H1 (cell line): ENCODE results near the gene LRRC27. TPM values are rescaled to one million over a fixed set of nuclear protein-coding genes. Genes with fewer than 3 reads are reported as not detected.

ENCODE experiments used
- CTCF ChIA-PET: fragments of 300-600 bp; sonication (Branson Sonifier 250); formaldehyde crosslinking; loops from one replicate; lab custom pipeline; 2021; ENCODE audit not compliant: partially characterized antibody; lab: Charles Lee
- POLR2A ChIA-PET: fragments of 300-600 bp; sonication (Branson Sonifier 250); formaldehyde crosslinking; loops from one replicate; lab custom pipeline; 2021; ENCODE audit warnings: inconsistent platforms; ENCODE audit not compliant: partially characterized antibody; lab: Charles Lee
- DNase-seq, 2 experiments: peaks; one replicate each; pipeline versions ENCODE4 v3.0.0 to v3.0.0-alpha.2; 2010 to 2022; ENCODE audit warnings: low spot score in 2 of 2, low read depth in 1 of 2, mixed read lengths in 1 of 2
- FAIRE-seq: peaks from 2 replicates; lab custom pipeline; 2011; peaks lifted over from hg19 to GRCh38; lab: Jason Lieb, UNC
- H2AFZ ChIP-seq: 2 replicates; pipeline ENCODE4 v1.8.1; 2012; ENCODE audit warnings: low read length, inconsistent platforms
- H2AK5ac ChIP-seq: 2 replicates; pipeline ENCODE4 v1.6.1; 2013; ENCODE audit warnings: low read depth, low read length
- H2BK120ac ChIP-seq: replicated peaks from 2 replicates; pipeline ENCODE3; 2013; ENCODE audit warnings: low read depth, low read length, inconsistent platforms
- H2BK12ac ChIP-seq: 2 replicates; pipeline ENCODE4 v1.6.1; 2013; ENCODE audit warnings: low read depth, low read length
- H2BK15ac ChIP-seq: 2 replicates; pipeline ENCODE4 v1.6.1; 2013; ENCODE audit warnings: low read length
- H2BK20ac ChIP-seq: 2 replicates; pipeline ENCODE4 v1.6.1; 2013; ENCODE audit warnings: low read length
- H2BK5ac ChIP-seq: 2 replicates; pipeline ENCODE4 v1.6.1; 2013; ENCODE audit warnings: low read depth, low read length
- H3K14ac ChIP-seq: 2 replicates; pipeline ENCODE4 v1.6.1; 2013; ENCODE audit warnings: inconsistent platforms; ENCODE audit not compliant: insufficient read length
- H3K18ac ChIP-seq: 2 replicates; pipeline ENCODE4 v1.6.1; 2013; ENCODE audit warnings: low read length; ENCODE audit errors: extremely low read depth
- H3K23ac ChIP-seq: 2 replicates; pipeline ENCODE4 v1.6.1; 2013; ENCODE audit warnings: inconsistent platforms; ENCODE audit not compliant: insufficient read length
- H3K23me2 ChIP-seq: 2 replicates; pipeline ENCODE4 v1.6.1; 2013; ENCODE audit warnings: low read depth, low read length
- H3K27ac ChIP-seq: 2 replicates; pipeline ENCODE4 v1.6.1; 2011; ENCODE audit warnings: low read depth, low read length, inconsistent platforms
- H3K27me3 ChIP-seq, 4 experiments: replicated peaks in 1 of 4; 1 replicate in 1 of 4; 2 replicates in 3 of 4; pipeline versions ENCODE4 v1.6.1 to v1.8.1; 2011 to 2013; ENCODE audit warnings: low read length in 3 of 4, mild to moderate bottlenecking in 3 of 4, inconsistent platforms in 2 of 4, mixed read lengths in 2 of 4, moderate library complexity in 1 of 4; ENCODE audit not compliant: control insufficient read depth in 3 of 4, insufficient read depth in 3 of 4; ENCODE audit errors: extremely low read depth in 1 of 4
- H3K36me3 ChIP-seq, 4 experiments: 2 replicates each; pipeline versions ENCODE4 v1.6.1 to v1.8.1; 2011 to 2013; ENCODE audit warnings: mild to moderate bottlenecking in 4 of 4, low read length in 3 of 4, moderate library complexity in 2 of 4, control low read depth in 1 of 4, inconsistent platforms in 1 of 4; ENCODE audit not compliant: insufficient read depth in 4 of 4, control insufficient read depth in 2 of 4
- H3K4ac ChIP-seq: replicated peaks from 2 replicates; pipeline ENCODE3; 2013; ENCODE audit warnings: low read length, low read depth, mixed read lengths, inconsistent platforms; ENCODE audit not compliant: insufficient read length
- H3K4me1 ChIP-seq, 4 experiments: replicated peaks in 1 of 4; 1 replicate in 1 of 4; 2 replicates in 3 of 4; pipeline versions ENCODE4 v1.6.1 to v1.8.1; 2011 to 2013; ENCODE audit warnings: low read length in 3 of 4, inconsistent platforms in 2 of 4, mixed read lengths in 1 of 4; ENCODE audit not compliant: insufficient read depth in 4 of 4, control insufficient read depth in 3 of 4
- H3K4me2 ChIP-seq, 2 experiments: 2 replicates each; pipeline versions ENCODE4 v1.6.1 to v1.8.1; 2011 to 2013; ENCODE audit warnings: low read depth in 2 of 2, low read length in 2 of 2, control low read depth in 1 of 2, inconsistent platforms in 1 of 2, mild to moderate bottlenecking in 1 of 2; ENCODE audit not compliant: insufficient read depth in 1 of 2
- H3K4me3 ChIP-seq, 4 experiments: fragments of 200-600, 300-600 bp in 1 of 4; sonication (generic), shearing (Covaris generic), sonication (Bioruptor Twin) in 1 of 4; 2 replicates each; pipeline versions ENCODE4 v1.5.1 to v1.8.1; 2011 to 2016; ENCODE audit warnings: low read length in 4 of 4, low read depth in 3 of 4, control low read depth in 2 of 4, inconsistent platforms in 2 of 4, mild to moderate bottlenecking in 2 of 4, mixed read lengths in 1 of 4, moderate library complexity in 1 of 4; ENCODE audit not compliant: insufficient read depth in 2 of 4; ENCODE audit errors: extremely low read depth in 1 of 4
- H3K56ac ChIP-seq: replicated peaks from 2 replicates; pipeline ENCODE3; 2013; ENCODE audit warnings: low read depth, mild to moderate bottlenecking, mixed read lengths, low read length, inconsistent platforms; ENCODE audit not compliant: insufficient read length
- H3K79me1 ChIP-seq: 2 replicates; pipeline ENCODE4 v1.6.1; 2013; ENCODE audit warnings: low read depth, low read length, control low read depth
- H3K79me2 ChIP-seq, 2 experiments: 2 replicates each; pipeline versions ENCODE4 v1.6.1 to v1.8.1; 2012 to 2013; ENCODE audit warnings: low read length in 2 of 2, mild to moderate bottlenecking in 2 of 2, inconsistent platforms in 1 of 2; ENCODE audit not compliant: insufficient read depth in 2 of 2, control insufficient read depth in 1 of 2
- H3K9ac ChIP-seq, 4 experiments: replicated peaks in 1 of 4; 1 replicate in 1 of 4; 2 replicates in 3 of 4; pipeline versions ENCODE4 v1.6.1 to v1.8.1; 2011 to 2013; ENCODE audit warnings: low read depth in 3 of 4, low read length in 3 of 4, control low read depth in 2 of 4, mild to moderate bottlenecking in 2 of 4, moderate library complexity in 2 of 4, inconsistent platforms in 1 of 4; ENCODE audit errors: extremely low read depth in 1 of 4
- H3K9me3 ChIP-seq, 2 experiments: 2 replicates each; pipeline versions ENCODE4 v1.6.1 to v1.8.1; 2012 to 2013; ENCODE audit warnings: mild to moderate bottlenecking in 2 of 2, moderate library complexity in 2 of 2, control low read depth in 1 of 2, inconsistent platforms in 1 of 2, low read depth in 1 of 2, low read length in 1 of 2, mixed read lengths in 1 of 2; ENCODE audit not compliant: insufficient read depth in 2 of 2
- H4K20me1 ChIP-seq, 2 experiments: replicated peaks in 1 of 2; 2 replicates each; pipeline versions ENCODE3 to v1.8.1; 2011 to 2013; ENCODE audit warnings: inconsistent platforms in 2 of 2, low read length in 2 of 2, mild to moderate bottlenecking in 1 of 2; ENCODE audit not compliant: insufficient read depth in 2 of 2, control insufficient read depth in 1 of 2
- H4K5ac ChIP-seq: 2 replicates; pipeline ENCODE4 v1.6.1; 2013; ENCODE audit warnings: low read length, low read depth, mixed read lengths, inconsistent platforms; ENCODE audit not compliant: insufficient read length
- H4K8ac ChIP-seq: 2 replicates; pipeline ENCODE4 v1.8.0; 2013; ENCODE audit warnings: mild to moderate bottlenecking, moderate library complexity, low read length, inconsistent platforms; ENCODE audit not compliant: insufficient read depth; ENCODE audit errors: extremely low read depth
- H4K91ac ChIP-seq: replicated peaks from 2 replicates; pipeline ENCODE3; 2013; ENCODE audit warnings: low read length, mixed read lengths, inconsistent platforms; ENCODE audit not compliant: insufficient read length
- EP300 ChIP-seq, 2 experiments: IDR thresholded peaks; 1 replicate in 1 of 2; 2 replicates in 1 of 2; pipeline ENCODE4 v1.6.1; 2011 to 2012; ENCODE audit warnings: low read depth in 2 of 2, low read length in 2 of 2, mild to moderate bottlenecking in 2 of 2, borderline replicate concordance in 1 of 2, inconsistent platforms in 1 of 2, moderate library complexity in 1 of 2
- SIN3A ChIP-seq, 2 experiments: IDR thresholded peaks in 1 of 2; conservative IDR thresholded peaks in 1 of 2; 2 replicates each; pipeline ENCODE4 v1.6.1; 2011 to 2012; ENCODE audit warnings: low read length in 2 of 2, improper control_type of control experiment in 1 of 2, low read depth in 1 of 2, mild to moderate bottlenecking in 1 of 2
- WGBS, 2 experiments: shearing (Covaris generic) in 1 of 2; methylation state at CpG; one replicate each; pipeline versions ENCODE4 v1.1.6 to v1.1.7; 2013 to 2015; ENCODE audit warnings: low lambda C conversion rate in 2 of 2, mixed read lengths in 2 of 2, inconsistent platforms in 1 of 2, low coverage in 1 of 2, missing lambda C conversion rate in 1 of 2; ENCODE audit not compliant: insufficient replicate concordance in 2 of 2, insufficient coverage in 1 of 2, insufficient read length in 1 of 2; ENCODE audit errors: extremely low coverage in 1 of 2, missing lambda C conversion rate in 1 of 2; 5-methylcytosine and 5-hydroxymethylcytosine counted together
- polyA plus RNA-seq, 7 experiments: library from polyadenylated mRNA; depleted of rRNA in 3 of 7; stranded (reverse) in 5 of 7; unstranded in 2 of 7; fragments of >200 nt in 5 of 7; fragments of 200-250 nt in 2 of 7; gene quantifications; 1 replicate in 5 of 7; 2 replicates in 1 of 7; 4 replicates in 1 of 7; pipeline versions ENCODE4 v1.2.1 to v1.2.3, GENCODE V29; 2011 to 2013; ENCODE audit warnings: missing spikeins in 2 of 7, mixed read lengths in 2 of 7
- total RNA-seq: library from RNA; stranded (reverse); fragmentation: NEBNext Ultra II Directional; extraction: Animal tissue kit (Norgen Biotek cat#: 25700); gene quantifications from 2 replicates; pipeline ENCODE4 v1.2.1, GENCODE V29; 2021

Gene LRRC27
- total and polyA plus RNA-seq, 2 of the 8 experiments (the other 6 are each of a cell fraction or from before 2014, with no cell fraction given): 1.2 to 3.8 TPM

- no peak overlapping the region for H4K91ac ChIP-seq
- TF ChIP-seq SIN3A (conservative IDR thresholded peaks at IDR 0.05 in 1 of 2, IDR thresholded peaks at IDR 0.05 in 1 of 2; ENCODE audit: low read depth in 1 of 2, low read length in 2 of 2) (no peak), EP300 (IDR thresholded peaks at IDR 0.05; ENCODE audit: borderline replicate concordance in 1 of 2, low read depth in 2 of 2, low read length in 2 of 2) (no peak)
- no peak overlapping the region for H4K5ac ChIP-seq
- peak overlapping the region; percentile 5 to 97 (median 16); a peak in 4 of 8 replicates for H3K4me3 ChIP-seq
- 0 out of 7 replicates have a peak, but pooled peaks cover 0 to 3% (median 0%) of the 10 kb centered on the region in 4 experiments for H3K27me3 ChIP-seq
- CTCF ChIA-PET: interaction anchor here (1.0 to 1.7 kb wide), 4 partner anchors 9 to 81 kb away, joined by 3 to 5 read pairs (median 3); no protein-coding TSS in a partner anchor
- H3K56ac ChIP-seq: no peak overlapping the region
- peaks cover 9% of the 10 kb centered on the region for H3K23me2 ChIP-seq
- no peak overlapping the region for H2AFZ ChIP-seq
- FAIRE-seq (no peak), DNase-seq (no peak)
- H3K27ac ChIP-seq: no peak overlapping the region
- no peak overlapping the region for H3K4ac ChIP-seq
- peaks cover 7% of the 10 kb centered on the region; the same call in 1 of the 2 replicates for H3K79me1 ChIP-seq
- 88% methylated on average over 23 of the region's 23 CpGs; no CpG with 5 or more reads in 1 of the 2 experiments for WGBS, 2 experiments
- POLR2A ChIA-PET: no interaction called here
- H4K20me1 ChIP-seq: peaks cover 0 to 2% of the 10 kb centered on the region in 2 experiments
- H2BK5ac ChIP-seq: peak overlapping the region; percentile 53; the same call in 1 of the 2 replicates
- no peaks in the 10 kb centered on the region for H3K9me3 ChIP-seq
- H3K18ac ChIP-seq: no peak overlapping the region
- H2BK20ac ChIP-seq: no peak overlapping the region
- no peak overlapping the region for H3K23ac ChIP-seq
- peaks cover 4 to 34% of the 10 kb centered on the region in 2 experiments for H3K79me2 ChIP-seq
- peak overlapping the region in 1 of 4 experiments; percentile 17; a peak in 1 of 7 replicates for H3K9ac ChIP-seq
- peaks cover 5 to 14% (median 6%) of the 10 kb centered on the region in 4 experiments for H3K4me1 ChIP-seq
- H2BK12ac ChIP-seq: 0 out of 2 replicates have a peak overlapping the region, but pooled peaks have one; percentile 27
- no peak overlapping the region for H2BK15ac ChIP-seq
- H3K36me3 ChIP-seq: no peaks in the 10 kb centered on the region; a peak in 1 of 8 replicates
- H2AK5ac ChIP-seq: no peak overlapping the region
- H4K8ac ChIP-seq: no peak overlapping the region
- no peak overlapping the region for H3K14ac ChIP-seq
- peak overlapping the region; percentile 55 to 87 for H3K4me2 ChIP-seq
- H2BK120ac ChIP-seq: no peak overlapping the region
These were observed 2.2 kb upstream of the LRRC27 start for GRCh38 chr10:132329565-132330485.
